MM.1S (cell line): ENCODE results near the gene HACL1.

Experiments used
- DNase-seq: peaks from one replicate; pipeline ENCODE4 v3.0.0-alpha.2; 2015
- H2AFZ ChIP-seq: fragments of 300-600 bp; sonication (generic); 2 replicates; pipeline ENCODE4 v1.6.0; 2016; ENCODE audit warnings: antibody characterized with exemption, low read length
- H3F3A ChIP-seq: fragments of 300-600 bp; sonication (generic); 2 replicates; pipeline ENCODE4 v1.6.1; 2016; ENCODE audit warnings: mild to moderate bottlenecking, antibody characterized with exemption, low read length, moderate library complexity, mixed read lengths; ENCODE audit not compliant: insufficient read depth
- H3K27ac ChIP-seq: fragments of 300-600 bp; sonication (generic); 2 replicates; pipeline ENCODE4 v1.5.1; 2016; ENCODE audit warnings: mild to moderate bottlenecking, low read length
- H3K27me3 ChIP-seq: fragments of 300-600 bp; sonication (generic); replicated peaks from 2 replicates; pipeline ENCODE4 v1.6.0; 2016; ENCODE audit warnings: low read length; ENCODE audit not compliant: insufficient read depth
- H3K36me3 ChIP-seq: fragments of 300-600 bp; sonication (generic); replicated peaks from 2 replicates; pipeline ENCODE4 v1.6.1; 2016; ENCODE audit warnings: mild to moderate bottlenecking, low read length, mixed read lengths; ENCODE audit not compliant: insufficient read depth
- H3K4me1 ChIP-seq: fragments of 300-600 bp; sonication (generic); 2 replicates; pipeline ENCODE4 v1.6.1; 2016; ENCODE audit warnings: low read length, mixed read lengths
- H3K4me2 ChIP-seq: fragments of 300-600 bp; sonication (generic); 2 replicates; pipeline ENCODE4 v1.6.0; 2016; ENCODE audit warnings: low read depth, low read length
- H3K4me3 ChIP-seq: fragments of 300-600 bp; sonication (generic); 2 replicates; pipeline ENCODE4 v1.5.1; 2016; ENCODE audit warnings: low read length, mixed read lengths
- H3K79me2 ChIP-seq: fragments of 300-600 bp; sonication (generic); 2 replicates; pipeline ENCODE4 v1.6.1; 2016; ENCODE audit warnings: mixed run types, low read length, mixed read lengths
- H3K9ac ChIP-seq: fragments of 300-600 bp; sonication (generic); 2 replicates; pipeline ENCODE4 v1.6.1; 2016; ENCODE audit warnings: low read length, mixed read lengths
- H3K9me2 ChIP-seq: fragments of 300-600 bp; sonication (generic); replicated peaks from 2 replicates; pipeline ENCODE4 v1.6.1; 2016; ENCODE audit warnings: mild to moderate bottlenecking, low read length, mixed read lengths; ENCODE audit not compliant: insufficient read depth
- H3K9me3 ChIP-seq: fragments of 300-600 bp; sonication (generic); replicated peaks from 2 replicates; pipeline ENCODE4 v1.6.1; 2016; ENCODE audit warnings: mild to moderate bottlenecking, low read length, mixed read lengths; ENCODE audit not compliant: insufficient read depth
- H4K20me1 ChIP-seq: fragments of 300-600 bp; sonication (generic); 2 replicates; pipeline ENCODE4 v1.6.1; 2016; ENCODE audit warnings: mild to moderate bottlenecking, low read length, moderate library complexity, mixed read lengths; ENCODE audit not compliant: insufficient read depth
- EZH2 ChIP-seq: fragments of 300-600 bp; sonication (generic); optimal IDR thresholded peaks from 2 replicates; pipeline ENCODE3; 2017; ENCODE audit warnings: low read depth, mild to moderate bottlenecking, antibody characterized with exemption, low read length, mixed read lengths
- EZH2phosphoT487 ChIP-seq: fragments of 300-600 bp; sonication (generic); IDR thresholded peaks from 2 replicates; pipeline ENCODE4 v1.6.1; 2018; ENCODE audit warnings: antibody characterized with exemption, low read length
- TF ChIP-seq, protein P1 (sequence below): fragments of 300-600 bp; sonication (generic); IDR thresholded peaks from 2 replicates; pipeline ENCODE4 v1.5.1; 2016; ENCODE audit warnings: antibody characterized with exemption, low read length, mixed read lengths

Gene HACL1

GRCh38 chr3:15592968-15593367 is 8.4 kb downstream of the HACL1 start:
- no peaks in the 10 kb centered on the region for H3K27me3 ChIP-seq
- H3K4me3 ChIP-seq, result no peak overlapping the region
- H3F3A ChIP-seq, result peaks cover 3% of the 10 kb centered on the region; the same call in 1 of the 2 replicates
- DNase-seq, result no peak
- H3K36me3 ChIP-seq, result no peaks in the 10 kb centered on the region
- H4K20me1 ChIP-seq, result no peaks in the 10 kb centered on the region
- no peak overlapping the region for H3K4me2 ChIP-seq
- H3K4me1 ChIP-seq, result no peaks in the 10 kb centered on the region
- H2AFZ ChIP-seq, result no peak overlapping the region
- H3K9me2 ChIP-seq, result no peaks in the 10 kb centered on the region
- no peak overlapping the region for H3K9ac ChIP-seq
- H3K79me2 ChIP-seq, result no peaks in the 10 kb centered on the region
- no peaks in the 10 kb centered on the region for H3K9me3 ChIP-seq
- no peak overlapping the region for H3K27ac ChIP-seq
- TF ChIP-seq EZH2phosphoT487 (no peak), EZH2 (no peak)
- TF ChIP-seq, protein P1, sequence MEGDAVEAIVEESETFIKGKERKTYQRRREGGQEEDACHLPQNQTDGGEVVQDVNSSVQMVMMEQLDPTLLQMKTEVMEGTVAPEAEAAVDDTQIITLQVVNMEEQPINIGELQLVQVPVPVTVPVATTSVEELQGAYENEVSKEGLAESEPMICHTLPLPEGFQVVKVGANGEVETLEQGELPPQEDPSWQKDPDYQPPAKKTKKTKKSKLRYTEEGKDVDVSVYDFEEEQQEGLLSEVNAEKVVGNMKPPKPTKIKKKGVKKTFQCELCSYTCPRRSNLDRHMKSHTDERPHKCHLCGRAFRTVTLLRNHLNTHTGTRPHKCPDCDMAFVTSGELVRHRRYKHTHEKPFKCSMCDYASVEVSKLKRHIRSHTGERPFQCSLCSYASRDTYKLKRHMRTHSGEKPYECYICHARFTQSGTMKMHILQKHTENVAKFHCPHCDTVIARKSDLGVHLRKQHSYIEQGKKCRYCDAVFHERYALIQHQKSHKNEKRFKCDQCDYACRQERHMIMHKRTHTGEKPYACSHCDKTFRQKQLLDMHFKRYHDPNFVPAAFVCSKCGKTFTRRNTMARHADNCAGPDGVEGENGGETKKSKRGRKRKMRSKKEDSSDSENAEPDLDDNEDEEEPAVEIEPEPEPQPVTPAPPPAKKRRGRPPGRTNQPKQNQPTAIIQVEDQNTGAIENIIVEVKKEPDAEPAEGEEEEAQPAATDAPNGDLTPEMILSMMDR, result no peak

DNA sequence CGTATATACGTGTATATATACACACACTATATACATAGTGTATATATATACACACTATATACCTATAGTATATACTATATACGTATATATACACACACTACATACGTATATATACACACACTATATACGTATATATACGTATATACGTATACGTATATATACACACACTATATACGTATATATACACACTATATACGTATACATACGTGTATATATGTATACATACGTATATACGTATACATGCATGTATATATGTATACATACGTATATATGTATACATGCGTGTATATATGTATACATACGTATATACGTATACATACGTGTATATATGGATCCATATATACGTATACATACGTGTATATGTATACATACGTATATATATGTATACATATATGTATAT is 9.4 kb downstream of the HACL1 start:
- Histone ChIP-seq H3K36me3 (no peaks in the 10 kb centered on the region), H3K4me2 (no peak overlapping the region), H3K9me2 (no peaks in the 10 kb centered on the region), H3K9ac (no peak overlapping the region), H2AFZ (no peak overlapping the region), H3K4me3 (no peak overlapping the region), H3K4me1 (no peaks in the 10 kb centered on the region), H3K79me2 (no peaks in the 10 kb centered on the region), H3F3A (peaks cover 3% of the 10 kb centered on the region; the same call in 1 of the 2 replicates), H3K27ac (no peak overlapping the region), H3K9me3 (no peaks in the 10 kb centered on the region), H3K27me3 (no peaks in the 10 kb centered on the region), H4K20me1 (no peaks in the 10 kb centered on the region)
- no peak for TF ChIP-seq EZH2phosphoT487
- TF ChIP-seq, protein P1, result no peak
- no peak for TF ChIP-seq EZH2
- DNase-seq, result no peak

GRCh38 chr3:15591242-15591641 is 10.1 kb downstream of the HACL1 start:
- TF ChIP-seq EZH2 (no peak), EZH2phosphoT487 (no peak)
- TF ChIP-seq, protein P1, result no peak
- H3K36me3 ChIP-seq, result 0 out of 2 replicates have a peak, but pooled peaks cover 4% of the 10 kb centered on the region

More at GRCh38 chr3:15591242-15591641, 10.1 kb downstream of the HACL1 start:
- no peak overlapping the region for H3K27ac ChIP-seq
- H3K27me3 ChIP-seq, result no peaks in the 10 kb centered on the region
- H3K9me3 ChIP-seq, result no peaks in the 10 kb centered on the region
- no peak for DNase-seq
- H3K4me3 ChIP-seq, result no peak overlapping the region
- H3F3A ChIP-seq, result peaks cover 3% of the 10 kb centered on the region; the same call in 1 of the 2 replicates
- no peaks in the 10 kb centered on the region for H3K9me2 ChIP-seq
- no peaks in the 10 kb centered on the region for H3K79me2 ChIP-seq
- no peak overlapping the region for H2AFZ ChIP-seq
- H3K4me1 ChIP-seq, result no peaks in the 10 kb centered on the region
- H3K9ac ChIP-seq, result no peak overlapping the region
- H3K4me2 ChIP-seq, result no peak overlapping the region
- no peaks in the 10 kb centered on the region for H4K20me1 ChIP-seq
